ENCODE results near the gene SYTL2.

The SYTL2 gene

DNA sequence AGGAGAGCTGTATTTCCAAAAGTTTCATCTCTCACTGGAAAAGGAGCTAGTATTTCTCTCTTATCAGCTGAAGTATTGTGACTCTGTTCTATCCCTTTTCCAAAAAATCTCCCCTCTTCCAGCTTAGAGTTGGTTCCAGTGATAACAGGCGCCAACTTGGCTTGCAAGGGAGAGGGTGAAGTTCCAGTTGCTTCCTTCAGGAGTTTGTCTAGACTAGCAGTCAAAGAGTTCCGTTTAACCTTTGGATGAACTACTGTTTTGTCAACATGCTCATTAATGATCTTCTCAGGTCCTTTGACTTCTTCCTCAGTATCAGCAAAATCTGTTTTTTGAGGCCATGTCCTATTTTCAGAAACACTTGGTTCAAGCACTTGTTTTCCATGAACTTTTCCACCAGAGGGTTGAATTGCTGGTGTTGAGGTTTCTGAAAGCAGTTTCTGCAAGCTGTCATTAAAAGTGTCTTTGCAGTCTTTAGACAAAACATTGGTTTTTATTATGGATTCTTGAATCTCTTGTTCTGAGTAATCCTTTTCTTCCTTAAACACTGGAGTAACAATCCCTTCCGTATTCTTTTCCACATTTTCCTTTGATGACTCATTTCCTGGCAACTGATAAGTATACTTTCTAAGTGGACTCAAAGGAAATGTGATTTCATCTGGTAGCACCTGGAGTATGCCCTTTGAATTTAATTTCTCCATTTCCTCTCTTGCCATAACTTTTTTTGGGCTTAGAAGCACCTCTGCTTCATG lies 85.3 kb downstream of the SYTL2 start:
- no peak for DNase-seq

DNA sequence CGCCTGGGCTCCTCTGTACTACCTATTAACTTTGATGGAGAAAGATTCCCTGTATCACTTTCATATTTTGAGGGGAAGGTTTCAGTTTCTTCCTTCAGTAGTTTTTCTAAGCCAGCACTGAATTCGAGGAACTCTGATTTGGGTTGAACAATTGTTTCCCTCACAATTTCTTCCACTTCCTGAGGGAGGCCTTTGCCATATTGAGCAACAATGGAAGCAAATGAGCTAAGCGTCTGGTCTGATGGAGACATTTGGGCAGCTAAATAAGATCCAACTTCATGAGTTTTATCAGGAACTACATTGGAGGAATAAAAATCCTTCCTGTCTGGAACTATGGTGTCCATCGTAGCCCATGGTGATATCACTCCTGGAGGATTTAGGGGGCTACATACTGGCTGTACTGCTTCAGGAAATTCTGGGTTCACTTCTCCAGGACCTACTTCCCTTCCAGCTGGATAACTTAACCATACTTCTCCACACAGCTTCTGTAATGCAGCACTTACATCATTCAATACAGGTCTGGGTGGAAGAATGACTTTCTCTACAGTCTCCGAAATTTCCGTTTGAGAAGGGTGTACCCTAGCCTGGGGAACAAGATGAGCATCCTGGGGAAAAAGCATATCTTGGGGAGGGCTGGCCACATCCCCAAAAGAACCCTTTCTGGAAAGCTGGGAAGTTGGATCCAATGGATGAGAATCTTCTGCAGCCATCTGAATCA lies 86.0 kb downstream of the SYTL2 start:
- no peak for DNase-seq

DNA sequence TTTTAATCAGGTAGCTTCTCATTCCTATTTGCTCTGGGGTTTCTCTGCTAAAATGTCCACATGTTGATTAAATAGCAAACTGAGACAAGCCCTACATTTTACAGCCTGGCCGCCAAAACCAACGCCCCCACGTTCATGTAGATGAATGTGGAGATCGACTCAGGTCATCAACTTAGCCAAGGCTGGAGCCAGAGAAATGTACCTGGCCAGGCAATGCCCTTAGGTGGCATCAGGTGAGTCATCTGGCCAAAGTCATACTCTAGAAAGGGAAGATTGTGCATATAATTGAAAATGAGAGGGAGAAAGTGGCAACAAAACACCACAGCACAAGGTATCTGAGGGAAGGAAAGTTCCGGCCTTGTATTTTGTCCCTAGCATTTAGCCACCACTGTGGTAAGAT lies 87.9 kb downstream of the SYTL2 start:
- no peak for DNase-seq

DNA sequence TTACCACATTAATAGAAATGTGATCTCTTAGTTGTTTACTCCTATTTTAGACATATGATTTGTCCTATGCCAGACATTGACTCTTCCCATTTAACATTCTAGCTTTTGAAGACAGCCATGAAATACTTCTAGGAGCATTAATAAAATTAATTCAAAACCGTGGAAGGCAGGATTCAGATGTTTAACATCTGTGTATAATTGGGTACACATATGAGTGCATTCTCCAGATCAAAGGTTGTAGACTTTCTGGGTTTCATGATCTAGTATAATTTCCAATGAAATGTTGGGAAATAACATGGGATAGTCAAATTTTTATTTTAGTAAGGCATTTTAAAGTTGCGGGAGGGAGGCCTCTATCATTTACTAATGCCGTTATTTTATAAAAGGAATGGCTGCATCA lies 89.8 kb downstream of the SYTL2 start:
- no peak for DNase-seq

DNA sequence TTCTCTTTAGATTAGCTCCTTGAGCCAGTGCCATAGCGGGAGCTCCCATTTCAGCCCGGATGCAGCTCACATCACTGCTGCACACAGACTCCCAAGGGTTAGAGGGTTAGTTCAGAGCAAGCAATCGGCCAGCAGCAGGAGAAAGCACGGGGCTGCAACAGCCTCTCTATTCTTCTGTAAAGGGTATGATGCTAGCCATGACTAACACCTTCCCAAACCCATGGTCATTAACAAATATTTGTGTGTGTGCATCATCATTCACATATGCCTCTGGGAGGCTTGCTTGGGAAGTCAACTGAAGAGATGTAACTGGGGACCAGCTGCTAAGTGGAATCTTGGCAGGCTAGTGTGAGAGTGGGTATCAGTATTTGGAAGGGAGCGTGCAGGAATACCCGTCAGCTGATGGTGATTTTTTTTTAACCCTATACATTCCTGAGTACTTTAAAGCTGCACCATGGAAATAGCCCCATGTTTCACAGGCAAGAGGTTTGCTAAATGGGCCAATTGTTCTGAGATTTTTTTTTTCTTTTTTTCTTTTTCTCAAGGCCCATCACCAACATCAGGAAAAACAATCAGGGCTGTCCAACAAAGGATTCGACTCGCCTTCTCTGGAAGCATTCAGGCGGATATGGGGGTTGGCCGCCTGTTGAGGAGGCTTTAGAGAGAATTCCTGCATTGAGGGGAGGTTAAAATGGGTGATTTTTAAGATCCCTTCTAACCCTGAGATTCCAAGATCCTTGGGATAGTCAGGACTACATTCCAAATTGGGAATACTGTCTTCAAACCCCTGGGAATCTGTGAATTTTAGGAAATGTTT lies 91.7 kb downstream of the SYTL2 start:
- DNase-seq: no peak

DNA sequence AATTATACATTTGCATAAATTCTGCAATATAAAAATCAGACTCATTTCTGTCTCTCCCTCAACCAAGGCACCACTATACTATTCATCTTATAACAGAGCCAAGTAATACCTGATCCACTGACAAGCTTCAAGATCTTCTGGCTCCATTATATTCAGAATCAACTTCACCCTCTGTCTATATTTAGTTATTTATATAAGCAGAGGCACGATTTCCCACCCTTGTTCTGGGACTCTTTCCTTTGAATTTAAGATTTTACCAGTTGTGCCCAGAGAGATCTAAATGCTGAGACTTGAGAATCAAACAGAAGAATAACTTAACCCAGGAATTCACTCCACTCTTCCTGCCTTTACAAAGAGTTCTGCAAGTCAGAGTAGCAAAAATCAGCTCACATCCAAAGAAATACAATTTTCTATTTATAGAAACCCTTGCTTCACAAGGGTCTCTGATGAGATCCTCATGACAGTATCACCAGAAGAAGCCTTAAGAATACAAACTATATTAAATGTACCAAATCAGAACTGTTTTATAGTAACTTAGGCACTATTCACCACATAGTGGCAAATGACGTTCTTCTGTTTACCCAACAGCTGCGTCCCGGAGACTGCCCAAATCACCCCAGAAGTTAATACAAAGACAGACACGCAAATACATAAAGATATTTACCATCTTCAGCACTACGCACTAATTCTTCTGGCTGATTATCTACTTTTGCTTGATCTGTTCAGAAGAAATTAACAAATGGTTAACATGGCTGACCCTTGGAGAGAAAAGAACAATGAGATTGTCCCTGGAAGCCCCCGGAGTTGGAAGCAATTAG lies 92.6 kb downstream of the SYTL2 start:
- DNase-seq: no peak

DNA sequence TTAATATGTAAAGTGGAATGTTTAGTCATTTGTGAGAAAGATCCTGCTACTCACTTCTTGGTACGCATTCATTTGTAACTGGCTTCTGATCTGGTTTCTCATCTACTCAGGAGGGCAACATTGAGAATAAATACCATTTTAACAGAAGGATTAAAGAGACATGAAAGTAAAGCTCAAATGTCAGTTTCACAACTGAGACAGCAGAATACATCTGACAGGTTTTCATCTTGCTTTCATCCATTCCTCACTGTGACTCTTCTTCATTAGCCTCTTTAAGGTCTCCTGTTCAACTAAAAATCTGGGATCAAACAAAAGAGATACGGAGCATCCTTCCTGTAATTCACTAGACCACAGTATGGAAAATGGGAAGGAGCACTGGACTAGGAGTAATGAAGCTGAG lies 93.5 kb downstream of the SYTL2 start:
- no peak for DNase-seq

DNA sequence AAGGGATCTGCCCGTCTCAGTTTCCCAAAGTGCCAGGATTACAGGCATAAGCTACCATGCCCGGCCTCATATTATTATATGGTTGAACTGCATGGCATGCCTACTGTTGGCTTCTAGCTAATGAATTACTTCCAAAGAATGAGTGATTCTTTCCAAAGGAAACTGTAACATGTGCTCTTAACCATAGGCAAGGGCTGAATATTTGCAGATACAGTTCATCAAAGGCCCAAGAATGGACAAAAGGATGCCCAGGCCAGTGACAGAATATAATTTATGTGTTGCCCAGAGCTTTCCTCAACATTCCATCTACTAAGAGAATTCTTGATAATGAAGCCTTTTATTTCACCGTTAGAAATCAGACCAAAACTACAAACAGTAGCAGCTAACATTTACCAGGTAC lies 98.0 kb downstream of the SYTL2 start:
- no peak for DNase-seq

DNA sequence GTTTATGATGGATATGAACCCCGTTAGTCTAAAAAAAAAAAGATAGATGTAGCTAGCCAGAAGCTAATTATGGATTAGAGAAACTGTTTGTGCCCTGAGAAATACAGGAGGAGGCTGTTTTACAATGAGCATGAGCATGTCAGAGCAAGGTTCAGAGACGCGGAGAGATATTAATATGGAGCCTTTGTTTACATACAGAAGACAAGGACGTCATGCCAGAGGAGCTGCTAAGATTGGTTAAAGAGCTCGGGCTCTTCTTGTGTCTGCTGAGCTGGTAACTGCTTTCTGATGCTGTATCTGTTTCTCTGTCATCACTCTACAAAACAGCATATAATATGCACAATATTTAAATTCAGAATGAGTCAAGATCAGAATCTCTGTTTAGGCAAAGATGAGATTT lies 100.0 kb downstream of the SYTL2 start:
- no peak for DNase-seq

DNA sequence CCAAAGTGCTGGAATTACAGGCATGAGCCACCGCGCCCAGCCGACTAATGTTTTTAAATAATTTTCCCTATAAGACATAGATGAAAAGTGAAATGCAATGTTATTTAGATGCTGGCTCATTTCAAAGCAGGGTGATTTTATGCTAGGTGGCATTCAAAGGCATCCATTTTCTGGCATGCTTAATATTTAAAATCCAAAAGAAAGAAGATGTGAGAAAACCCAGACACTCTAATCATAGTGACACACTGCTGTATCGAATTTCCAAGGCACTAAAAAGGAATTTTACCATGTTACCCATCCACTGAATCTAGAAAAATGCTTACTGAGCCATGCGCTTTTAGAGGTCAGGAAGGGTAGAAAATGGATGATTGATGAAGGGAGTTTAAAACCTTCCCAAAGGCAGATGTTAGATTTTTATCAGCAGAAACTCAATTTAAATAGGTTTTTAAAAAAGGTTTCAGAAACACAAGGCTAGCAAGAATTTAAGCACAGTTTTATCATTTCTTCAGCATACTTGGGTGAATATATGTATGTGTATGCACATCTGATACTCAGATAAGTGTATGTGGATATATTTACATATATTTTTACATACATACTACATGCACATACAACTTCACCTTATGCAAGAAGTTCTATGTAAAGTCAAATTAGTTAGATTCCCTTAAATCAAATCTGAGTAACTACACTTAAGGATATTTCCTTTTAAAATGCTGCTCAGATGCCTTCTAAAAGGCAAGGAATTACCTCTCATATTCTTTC lies 100.8 kb downstream of the SYTL2 start:
- DNase-seq: no peak

DNA sequence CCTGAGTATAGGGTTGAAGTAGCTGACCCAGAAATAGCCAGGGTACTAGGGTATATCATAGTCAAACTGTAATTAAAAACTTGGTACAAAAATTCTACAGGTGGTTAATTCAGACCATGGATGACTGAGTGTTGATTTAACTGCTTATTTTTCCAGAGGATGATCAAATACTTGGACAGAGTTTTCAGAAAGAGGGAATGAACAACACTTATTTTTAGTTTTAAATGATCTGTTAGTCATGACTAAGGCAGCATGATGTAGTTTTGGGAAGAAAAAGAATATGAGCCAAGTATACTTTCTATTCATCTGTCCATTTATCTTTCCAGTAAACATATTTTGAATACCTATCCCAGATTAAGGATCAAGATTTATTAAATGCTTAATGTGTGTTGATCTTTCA lies 105.1 kb downstream of the SYTL2 start:
- no peak for DNase-seq

DNA sequence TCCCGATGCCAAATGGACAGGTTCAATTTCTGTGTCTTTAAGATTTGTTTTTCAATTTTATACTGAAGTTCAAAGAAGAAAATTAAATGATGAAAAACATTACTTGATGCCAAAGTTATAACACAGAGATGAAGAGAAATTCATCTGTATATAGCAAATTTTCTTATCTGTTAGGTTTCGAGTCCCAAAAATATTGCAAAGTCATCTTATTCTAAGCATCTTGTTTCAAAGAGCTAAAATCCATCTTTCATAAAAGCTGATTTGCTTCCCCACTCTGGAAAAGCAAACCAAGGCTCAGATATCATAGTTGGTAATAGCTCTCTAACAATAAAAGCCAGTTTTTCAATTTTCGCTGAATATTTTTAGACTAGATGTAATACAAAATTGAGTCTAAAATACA lies 106.0 kb downstream of the SYTL2 start:
- no peak for DNase-seq

DNA sequence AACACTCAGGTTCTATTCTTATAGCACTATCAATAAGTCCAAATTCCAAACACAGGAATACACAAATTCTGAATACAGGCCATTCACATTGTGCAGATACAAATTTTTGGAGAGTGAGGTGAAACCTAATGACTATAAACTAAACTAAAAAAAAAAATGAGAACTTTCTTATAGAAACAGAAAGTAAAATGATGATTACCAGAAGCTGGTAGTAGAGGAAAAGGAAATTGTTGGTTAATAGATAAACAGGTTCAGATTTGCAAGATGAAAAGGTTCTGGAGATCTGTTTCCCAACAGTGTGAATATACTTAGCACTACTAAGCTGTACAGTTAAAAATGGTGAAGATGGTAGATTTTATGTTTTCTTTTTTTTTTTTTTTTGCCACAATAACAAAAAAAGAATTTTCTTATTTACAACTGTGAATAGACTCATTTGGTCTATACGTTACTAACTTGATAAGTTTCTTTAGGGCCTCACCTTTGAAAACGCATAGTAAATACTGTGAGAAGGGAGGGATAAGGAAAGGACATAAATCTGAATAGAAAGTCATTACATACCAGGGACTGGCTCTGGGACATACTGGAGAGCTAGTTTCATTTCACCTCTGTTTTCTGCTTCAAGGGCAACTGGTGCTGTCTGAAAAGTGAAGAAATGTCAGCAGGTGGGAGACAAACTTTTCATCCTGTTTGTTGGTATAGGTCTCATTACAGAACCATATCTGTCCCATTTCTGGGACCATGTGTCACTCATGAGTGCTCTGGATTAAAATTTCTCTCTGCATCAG lies 110.8 kb downstream of the SYTL2 start:
- no peak for DNase-seq

DNA sequence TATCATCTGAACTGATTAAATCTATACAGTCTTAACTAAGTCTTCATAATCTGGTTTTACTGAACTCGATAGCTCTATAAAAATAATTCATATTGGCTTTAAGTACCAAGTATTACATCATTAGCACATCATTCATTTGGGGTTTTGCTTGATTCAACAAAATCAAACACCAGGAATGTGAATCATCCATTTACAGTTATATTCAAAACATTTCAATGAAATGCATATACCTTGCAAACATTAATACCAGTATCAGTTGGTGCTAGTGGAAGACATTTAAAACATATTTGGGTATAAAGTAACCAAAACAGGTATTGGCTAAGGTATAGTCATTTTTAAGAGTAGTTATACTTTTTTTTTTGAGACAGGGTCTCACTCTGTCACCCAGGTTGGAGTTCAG lies 112.7 kb downstream of the SYTL2 start:
- no peak for DNase-seq

DNA sequence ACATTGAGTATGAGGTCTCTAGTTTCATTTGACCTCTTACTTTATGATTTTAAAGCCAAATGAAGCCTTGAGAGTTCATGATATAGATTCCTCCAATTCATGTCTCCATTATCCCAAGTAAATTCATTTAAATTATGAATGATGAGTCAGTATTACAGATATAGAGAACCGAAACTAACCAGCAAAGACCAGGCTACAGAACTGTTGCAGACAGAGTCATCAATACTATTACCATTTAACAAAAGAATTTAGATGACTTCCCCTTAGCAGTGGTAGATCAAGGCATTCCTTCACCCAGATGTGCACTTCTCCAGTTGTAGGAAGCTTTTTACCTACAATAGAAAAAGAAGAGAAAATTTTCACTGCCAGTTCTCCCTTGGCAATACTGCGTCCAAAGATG lies 113.2 kb downstream of the SYTL2 start:
- no peak for DNase-seq

DNA sequence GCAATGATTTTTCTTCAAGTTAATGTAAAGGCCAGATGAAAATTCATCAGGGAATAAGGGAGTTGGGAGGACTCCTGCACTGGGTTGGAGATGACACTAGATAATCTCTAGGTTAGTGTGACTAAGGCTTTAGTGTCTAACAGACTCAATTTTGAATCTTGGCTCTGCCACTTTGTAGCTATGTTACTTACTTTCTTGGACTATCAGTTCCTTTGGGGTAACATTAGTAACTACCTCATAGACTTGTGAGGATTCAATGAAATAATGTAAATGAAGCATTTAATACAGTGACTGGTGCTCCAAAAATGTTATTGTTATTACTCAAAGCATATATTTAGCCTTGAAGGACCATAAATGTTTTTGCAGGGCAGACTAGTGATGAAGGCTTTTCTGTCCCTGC lies 115.4 kb downstream of the SYTL2 start:
- DNase-seq: no peak

DNA sequence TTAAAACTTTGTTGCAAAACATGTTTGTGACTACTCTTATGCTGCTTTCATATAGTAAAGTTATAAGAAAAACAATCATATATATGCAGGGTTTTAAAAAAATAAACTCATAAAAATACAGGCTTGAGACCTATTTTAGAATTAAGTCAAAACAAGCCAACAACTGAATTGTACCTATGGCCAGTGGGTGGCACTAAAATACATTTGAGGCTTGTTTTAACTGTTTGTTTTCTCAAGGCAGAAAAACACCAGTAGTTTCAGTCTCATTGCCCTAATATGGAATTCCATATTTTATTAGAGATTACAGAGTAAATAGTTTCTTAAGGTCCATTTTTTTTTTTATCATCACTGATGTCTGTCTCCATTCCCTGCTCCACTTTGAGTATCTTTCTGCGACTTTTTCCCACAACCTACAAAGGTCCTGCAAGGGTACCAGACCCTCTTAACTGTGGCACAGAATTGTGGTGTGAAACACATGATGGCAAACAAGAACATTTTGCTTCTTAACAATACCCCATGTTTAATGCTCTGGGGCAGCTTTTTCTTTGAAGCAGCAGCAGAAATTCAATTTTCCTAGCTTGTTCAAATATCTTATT lies 116.5 kb downstream of the SYTL2 start:
- no peak for DNase-seq

DNA sequence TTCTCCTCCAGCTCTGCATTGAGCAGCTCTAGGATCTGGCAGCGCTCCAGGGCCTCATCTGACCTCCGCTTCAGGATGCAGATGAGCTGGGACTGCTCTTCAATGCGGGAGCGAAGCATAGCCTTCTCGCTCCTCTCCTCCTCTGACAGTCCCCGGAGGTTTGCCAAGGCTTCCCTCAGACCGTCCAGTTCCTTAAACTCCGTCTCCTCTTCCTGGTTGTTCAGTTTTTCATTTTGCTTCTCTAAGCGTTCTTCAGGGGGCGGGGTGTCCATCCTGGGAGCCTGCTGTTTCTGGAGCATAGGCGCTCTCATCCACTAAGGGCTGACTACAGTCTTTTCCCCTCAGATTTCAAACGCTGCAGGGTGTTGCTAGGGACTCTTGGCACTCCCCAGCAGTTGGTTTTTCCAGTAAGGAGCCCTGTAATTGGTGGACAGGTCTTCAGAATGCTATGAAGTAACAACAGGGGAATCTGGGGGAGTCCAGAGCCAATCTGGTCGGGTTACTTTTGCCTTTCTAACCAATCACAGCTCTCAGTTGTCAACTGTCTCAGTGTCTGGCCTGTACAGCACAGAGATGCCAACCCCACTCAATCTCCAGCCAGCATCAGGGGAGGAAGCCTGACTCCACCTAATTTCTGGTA lies 125.0 kb downstream of the SYTL2 start, which contains the start of gene CCDC89:
TSS of gene CCDC89 (minus strand) at position 376 of the 640 bp plus-strand sequence. CDS start at position 311, 65 bp downstream.
- DNase-seq: no peak

DNA sequence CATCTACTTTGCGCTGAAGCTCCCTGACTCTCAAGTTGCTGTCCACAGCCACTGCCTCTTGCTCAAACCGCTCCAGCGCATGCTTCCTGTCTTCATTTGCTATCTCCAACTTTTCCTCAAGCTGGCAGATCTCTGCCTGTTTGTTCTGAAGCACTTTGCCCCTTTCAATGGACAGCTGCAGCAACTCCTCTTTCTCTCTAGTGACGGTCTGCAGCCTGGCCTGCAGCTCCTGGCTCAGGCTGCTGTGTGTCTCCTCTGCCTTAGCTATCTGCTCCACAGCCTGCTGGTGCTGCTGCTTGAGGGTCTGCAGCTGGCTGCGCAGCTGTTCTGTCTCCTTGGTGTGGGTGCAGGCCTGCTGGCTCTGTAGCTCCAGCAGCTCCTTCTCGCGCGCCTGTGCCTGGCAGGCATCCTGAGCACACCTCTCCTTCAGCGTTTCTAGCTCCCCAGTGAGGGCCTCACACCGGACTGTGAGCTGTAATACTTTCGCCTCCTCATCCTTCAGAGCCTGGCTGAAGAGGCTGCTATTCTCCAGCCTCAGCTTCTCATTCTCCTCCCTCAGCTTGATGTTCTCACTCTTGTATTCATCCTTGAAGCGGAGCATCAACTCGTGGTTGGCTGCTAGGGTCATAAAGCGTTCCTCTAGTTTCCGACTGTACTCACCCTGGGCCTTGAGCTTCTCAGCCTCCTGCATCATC lies 125.7 kb downstream of the SYTL2 start:
- no peak for DNase-seq

All from activated CD8-positive, alpha-beta memory T cell treated with anti-CD3 and anti-CD28 coated beads for 24 hours (primary cell).